Inferior parietal cortex (tissue), 1 donor: Measurements from ENCODE around the gene AZU1.

Experiments used
- DNase-seq: peaks from one replicate; pipeline ENCODE4 v3.0.0-alpha.2; 2016; ENCODE audit errors: extremely low spot score

Gene AZU1

GRCh38 chr19:797528-798414, 29.9 kb upstream of the AZU1 start:
- DNase-seq, result peak; percentile 76

- DNase-seq, result no peak
Observed at GRCh38 chr19:798415-799075, 29.1 kb upstream of the AZU1 start.

GRCh38 chr19:799076-799881, 28.4 kb upstream of the AZU1 start:
- DNase-seq, result no peak

GRCh38 chr19:800360-801029, 27.1 kb upstream of the AZU1 start:
- no peak for DNase-seq

- no peak for DNase-seq
Observed at GRCh38 chr19:801030-801860, 26.4 kb upstream of the AZU1 start.

GRCh38 chr19:801861-802497, 25.7 kb upstream of the AZU1 start:
- no peak for DNase-seq

- no peak for DNase-seq
Observed at GRCh38 chr19:802498-803098, 25.0 kb upstream of the AZU1 start.

GRCh38 chr19:803099-803561, 24.5 kb upstream of the AZU1 start:
- no peak for DNase-seq

- DNase-seq, result no peak
Observed at GRCh38 chr19:803686-804418, 23.8 kb upstream of the AZU1 start.

GRCh38 chr19:804419-805165, 23.0 kb upstream of the AZU1 start:
- DNase-seq, result no peak

- no peak for DNase-seq
Observed at GRCh38 chr19:805166-805551, 22.5 kb upstream of the AZU1 start.

GRCh38 chr19:805600-806550, 21.8 kb upstream of the AZU1 start:
- no peak for DNase-seq

GRCh38 chr19:806815-807421, 20.7 kb upstream of the AZU1 start:
- no peak for DNase-seq

- no peak for DNase-seq
Observed at GRCh38 chr19:807627-808422, 19.8 kb upstream of the AZU1 start.

- DNase-seq, result no peak
Observed at GRCh38 chr19:808423-808775, 19.2 kb upstream of the AZU1 start.
